Stimulated activated CD4-positive, alpha-beta T cell treated with anti-CD3 and anti-CD28 coated beads, Interleukin-15, amount 100 ng/mL, for 24 hours (primary cell): Measurements from ENCODE around the gene SCCPDH.
"Not testable (repeated sequence)": the region's sequence is repeated elsewhere in the genome, so short reads cannot be mapped to it uniquely, and the experiment has no call there.

Source experiments
- DNase-seq: peaks from one replicate; pipeline ENCODE4 v3.0.0-alpha.2; 2020

SCCPDH gene, protein sequence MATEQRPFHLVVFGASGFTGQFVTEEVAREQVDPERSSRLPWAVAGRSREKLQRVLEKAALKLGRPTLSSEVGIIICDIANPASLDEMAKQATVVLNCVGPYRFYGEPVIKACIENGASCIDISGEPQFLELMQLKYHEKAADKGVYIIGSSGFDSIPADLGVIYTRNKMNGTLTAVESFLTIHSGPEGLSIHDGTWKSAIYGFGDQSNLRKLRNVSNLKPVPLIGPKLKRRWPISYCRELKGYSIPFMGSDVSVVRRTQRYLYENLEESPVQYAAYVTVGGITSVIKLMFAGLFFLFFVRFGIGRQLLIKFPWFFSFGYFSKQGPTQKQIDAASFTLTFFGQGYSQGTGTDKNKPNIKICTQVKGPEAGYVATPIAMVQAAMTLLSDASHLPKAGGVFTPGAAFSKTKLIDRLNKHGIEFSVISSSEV

DNA sequence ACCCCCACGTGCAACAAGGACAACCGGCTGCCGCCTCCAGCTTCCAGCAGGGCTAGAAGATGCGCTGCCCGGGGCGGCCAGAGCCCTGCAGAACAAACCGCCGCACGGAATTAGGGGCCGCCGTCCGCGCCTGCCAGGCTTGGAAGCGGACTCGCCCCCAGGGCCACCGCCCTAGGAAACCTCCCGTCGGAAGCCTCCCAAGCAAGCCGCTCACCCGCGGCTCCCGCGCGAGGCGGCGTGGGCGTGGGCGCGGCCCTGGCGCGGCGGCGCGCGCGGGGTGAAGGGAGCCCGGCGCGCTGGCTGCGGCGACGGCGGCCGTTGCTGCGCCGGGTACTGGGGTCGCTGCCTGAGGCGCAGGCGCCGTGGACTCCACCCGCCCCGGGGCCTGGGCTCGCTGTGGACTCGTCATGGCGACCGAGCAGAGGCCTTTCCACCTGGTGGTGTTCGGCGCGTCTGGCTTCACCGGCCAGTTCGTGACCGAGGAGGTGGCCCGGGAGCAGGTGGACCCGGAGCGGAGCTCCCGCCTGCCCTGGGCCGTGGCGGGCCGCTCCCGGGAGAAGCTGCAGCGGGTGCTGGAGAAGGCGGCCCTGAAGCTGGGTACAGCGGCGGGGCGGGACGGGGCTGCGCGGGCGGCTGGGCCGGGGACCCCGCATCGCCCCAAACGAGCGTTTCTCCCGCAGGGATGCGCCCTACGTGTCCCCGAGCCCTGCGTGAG lies at the start of gene SCCPDH:
TSS of gene SCCPDH (plus strand) at position 394 of the 715 bp plus-strand sequence. CDS start at position 408, 14 bp downstream.
- peak; percentile 84 for DNase-seq

DNA sequence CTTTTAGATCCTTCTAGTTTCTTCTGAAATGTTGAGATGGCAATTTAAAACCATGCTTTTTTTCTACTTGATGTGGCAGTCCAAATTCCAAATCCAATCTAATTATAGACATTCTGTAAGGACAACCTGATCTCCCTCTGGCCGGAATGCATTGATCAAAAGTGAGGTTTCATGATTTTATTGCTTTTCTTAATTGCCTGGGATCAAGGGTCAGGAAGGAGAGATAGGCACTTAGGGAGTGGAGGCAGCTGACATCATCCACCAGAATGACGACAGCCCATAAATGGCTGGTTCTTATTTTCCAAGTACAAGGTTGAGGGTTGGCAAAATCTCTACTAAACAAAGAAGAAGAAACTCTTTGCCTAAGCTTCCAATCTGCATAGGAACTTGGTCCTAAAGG lies 46.4 kb upstream of the SCCPDH start:
- DNase-seq: no peak

DNA sequence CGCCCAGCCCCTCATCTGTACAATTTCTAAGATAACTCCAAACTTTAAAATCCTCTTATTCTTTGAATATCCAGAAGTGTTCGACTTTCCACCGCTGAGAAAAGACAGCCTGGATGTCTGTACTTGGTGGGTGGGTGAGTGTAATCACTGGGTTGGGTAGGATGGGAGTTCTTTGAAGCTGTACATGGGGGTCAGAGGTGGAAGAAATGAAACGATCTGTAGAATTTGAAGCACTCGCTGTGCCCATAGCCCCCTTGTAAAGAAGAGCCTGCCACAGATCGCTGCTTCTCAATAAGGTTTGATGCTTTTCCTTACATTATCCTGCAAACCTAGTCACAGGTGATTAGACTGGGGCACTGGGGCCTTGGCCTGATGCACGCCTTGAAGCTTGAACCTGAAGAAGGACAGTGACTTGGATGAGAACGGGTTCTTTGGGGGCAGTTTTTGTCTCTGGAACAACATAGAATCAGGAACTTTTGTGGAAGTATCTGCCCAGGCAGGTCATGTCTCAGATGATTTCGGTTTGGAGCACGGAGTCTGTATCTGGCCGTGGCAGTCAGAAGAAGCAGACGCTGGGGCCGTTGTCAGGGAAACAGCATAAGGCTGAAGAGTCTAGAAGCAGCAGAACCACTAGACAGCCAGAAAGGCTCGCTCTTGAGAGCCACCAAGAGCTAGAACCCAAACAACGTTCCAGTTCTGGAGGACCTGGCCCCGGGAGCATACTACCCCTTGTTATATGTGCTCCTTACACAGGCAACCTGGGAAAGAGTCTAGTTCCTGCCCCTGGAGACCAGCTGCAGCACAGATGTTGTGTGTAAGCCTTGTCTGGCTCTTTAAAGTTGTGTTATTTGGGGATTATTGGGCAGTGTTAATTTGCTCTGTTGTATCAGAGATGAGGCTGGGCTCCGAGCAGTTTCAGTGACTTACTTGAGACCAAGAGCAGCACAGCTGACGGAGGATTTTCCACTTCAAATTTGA lies 45.1 kb upstream of the SCCPDH start:
- DNase-seq: no peak

DNA sequence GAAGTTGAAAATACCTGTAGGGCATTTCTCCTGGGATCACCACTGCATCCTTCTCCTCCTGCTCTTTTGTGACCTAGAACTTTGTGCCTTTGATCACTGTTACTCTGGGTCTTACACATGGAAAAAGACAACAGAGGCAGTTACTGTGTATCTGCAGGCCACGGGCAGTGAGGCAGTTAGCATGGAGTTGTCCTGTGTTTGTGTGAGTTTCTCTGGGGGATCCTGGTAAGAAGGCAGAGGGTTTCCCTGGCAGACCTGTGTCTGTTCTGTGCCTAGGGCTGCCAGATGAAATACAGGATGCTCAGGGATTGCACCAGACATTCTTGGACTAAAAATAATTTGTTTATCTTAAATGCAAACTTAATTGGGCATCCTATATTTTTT lies 44.4 kb upstream of the SCCPDH start:
- DNase-seq: no peak

DNA sequence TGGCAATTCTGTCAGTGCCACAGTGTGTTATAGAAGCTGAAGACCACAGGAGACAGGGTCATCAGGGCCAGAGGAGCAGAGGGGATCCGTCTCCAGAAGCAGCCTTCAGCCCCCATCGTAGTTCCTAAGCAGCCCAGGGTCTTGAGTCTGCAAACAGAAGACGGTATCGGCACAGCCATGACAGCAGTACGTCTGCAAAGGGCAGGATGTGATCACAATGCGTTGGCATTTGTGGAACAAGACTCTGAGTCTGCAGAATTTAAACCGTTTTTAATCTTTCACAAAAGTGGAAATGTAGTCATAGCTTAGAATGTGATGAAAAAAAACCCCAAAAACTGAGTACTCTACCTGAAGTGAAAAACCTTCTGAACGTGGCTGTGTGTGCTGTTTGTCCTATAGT lies 44.0 kb upstream of the SCCPDH start:
- DNase-seq: no peak

DNA sequence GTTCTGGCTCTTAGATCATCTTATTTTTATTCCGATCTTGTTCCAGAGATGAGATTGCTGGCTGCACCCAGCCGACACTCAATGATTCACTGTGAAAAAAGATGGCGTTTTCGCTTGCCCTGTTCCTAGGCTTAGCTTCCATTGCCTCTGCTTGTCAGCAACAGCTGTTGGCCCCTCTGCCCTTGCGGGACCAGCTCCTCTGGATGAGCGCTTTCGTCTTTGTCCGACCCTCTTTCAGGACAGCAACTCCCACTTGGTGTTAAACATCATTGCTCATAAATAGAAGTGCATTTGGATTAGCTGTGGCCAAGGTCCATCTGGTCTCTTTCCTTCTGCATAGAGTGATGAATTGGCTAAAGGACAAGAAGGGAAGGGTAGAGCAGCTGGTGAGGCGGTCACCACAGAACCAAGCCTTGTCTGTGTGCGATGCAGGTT lies 43.5 kb upstream of the SCCPDH start:
- DNase-seq: no peak

DNA sequence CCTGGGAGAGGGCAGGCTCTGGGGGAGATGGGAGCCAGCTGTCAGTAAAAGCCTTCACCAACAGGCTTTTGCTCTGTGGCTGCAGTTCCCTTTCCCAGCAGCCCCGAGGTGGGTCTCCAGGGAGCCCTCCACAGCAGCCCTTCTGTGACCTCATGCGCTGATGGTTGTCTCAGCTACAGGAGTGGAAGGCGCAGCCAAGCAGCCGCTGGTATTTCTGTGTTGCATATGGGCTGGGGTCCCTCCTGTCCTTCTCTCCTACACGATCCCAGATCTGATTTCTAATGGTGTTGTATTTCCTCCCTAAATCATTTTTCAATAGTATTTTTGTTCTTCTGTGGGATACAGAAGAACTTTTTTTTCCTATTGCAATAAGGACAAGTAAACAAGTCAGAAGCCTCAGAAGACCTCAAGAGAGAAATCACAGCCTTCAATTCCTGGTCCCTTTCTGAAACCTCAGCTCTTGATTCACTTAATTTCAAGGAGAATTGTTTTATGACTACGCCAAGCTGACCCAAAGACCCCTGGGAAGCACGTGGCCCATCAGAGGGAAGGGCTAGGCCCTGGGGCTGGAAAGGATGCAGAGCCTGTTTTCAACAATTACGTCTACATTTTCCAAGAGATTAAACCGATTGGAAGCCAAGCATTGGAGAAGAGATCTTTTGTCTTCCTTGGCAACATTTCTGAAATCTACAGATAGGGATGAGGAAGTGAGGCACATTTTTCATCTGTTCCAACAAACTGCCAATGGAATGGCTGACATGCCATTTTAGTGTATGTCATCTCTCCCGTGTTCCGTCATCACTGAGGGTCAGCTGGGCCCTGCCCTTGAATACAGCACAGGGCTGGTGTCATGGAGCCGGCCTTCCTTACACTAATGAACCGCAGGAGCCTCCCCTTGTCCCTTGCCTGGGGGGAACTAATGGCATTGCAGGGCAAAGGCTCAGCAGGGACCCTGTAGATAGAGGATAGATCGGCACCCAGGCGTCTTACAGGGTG lies 42.0 kb upstream of the SCCPDH start:
- no peak for DNase-seq

DNA sequence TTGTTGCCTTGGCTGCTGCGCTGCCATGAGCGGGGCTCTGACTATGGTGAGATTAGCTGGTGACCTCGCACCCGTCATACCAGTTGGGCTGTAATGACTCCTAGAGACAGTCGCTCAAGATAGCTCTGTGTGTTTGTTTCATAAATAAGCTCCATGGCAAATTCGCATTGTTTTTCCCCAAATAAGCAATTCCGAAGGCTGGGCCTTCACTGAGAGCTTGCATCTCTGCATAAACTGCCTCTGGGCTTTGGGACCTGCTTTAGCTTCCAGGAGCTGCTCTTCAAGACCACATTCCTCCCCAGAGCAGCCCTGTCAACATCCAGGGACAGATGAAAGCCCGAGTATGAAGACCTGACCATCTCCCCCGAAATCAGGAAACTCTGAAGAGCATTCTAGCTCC lies 40.7 kb upstream of the SCCPDH start:
- no peak for DNase-seq

DNA sequence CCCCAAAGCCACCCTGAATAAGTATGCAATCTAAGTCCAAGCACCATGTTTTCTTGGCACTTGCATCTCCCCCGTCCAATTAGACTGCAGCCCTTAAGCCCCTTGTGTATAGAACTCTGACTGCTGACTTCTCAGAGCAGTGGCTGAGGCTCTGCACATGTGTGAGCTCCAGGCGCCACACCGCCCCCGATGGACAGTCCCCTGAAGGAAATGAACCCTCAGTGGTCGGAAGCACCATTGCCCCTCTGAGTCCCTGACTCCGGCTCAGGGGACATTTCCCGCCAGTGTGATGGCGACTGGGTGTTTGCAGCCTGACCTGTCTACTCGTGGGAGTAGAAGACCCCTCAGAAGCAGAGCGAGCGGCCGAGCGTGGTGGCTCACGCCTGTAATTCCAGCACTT lies 37.2 kb upstream of the SCCPDH start:
- no peak for DNase-seq

DNA sequence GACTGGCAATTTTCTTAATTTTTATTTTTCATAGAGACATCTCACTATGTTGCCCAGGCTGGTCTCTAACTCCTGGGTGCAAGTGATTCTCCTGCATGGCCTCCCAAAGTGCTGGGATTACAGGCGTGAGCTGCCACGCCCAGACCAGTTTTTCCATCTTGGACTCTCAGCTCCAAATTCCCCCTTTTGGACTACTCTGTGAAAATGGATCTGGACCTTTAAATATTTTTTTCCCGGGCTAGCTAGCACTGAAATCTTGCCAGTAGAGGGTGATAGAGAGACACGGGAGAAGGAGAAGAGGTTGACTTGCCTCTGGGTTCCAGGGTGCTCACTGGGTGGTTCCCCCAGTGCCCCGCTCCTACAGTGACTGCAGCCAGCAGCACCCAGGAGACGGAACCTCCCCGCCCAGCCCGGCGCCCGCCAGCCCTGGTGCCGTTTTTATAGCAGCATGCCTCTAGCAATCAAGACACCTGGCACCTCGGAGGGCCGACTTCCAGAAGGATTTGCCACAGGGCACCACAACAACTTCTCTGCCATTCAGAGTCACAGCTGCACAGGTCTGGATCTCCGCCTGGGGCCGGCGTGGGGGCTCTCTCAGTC lies 34.7 kb upstream of the SCCPDH start:
- DNase-seq: peak; percentile 56

DNA sequence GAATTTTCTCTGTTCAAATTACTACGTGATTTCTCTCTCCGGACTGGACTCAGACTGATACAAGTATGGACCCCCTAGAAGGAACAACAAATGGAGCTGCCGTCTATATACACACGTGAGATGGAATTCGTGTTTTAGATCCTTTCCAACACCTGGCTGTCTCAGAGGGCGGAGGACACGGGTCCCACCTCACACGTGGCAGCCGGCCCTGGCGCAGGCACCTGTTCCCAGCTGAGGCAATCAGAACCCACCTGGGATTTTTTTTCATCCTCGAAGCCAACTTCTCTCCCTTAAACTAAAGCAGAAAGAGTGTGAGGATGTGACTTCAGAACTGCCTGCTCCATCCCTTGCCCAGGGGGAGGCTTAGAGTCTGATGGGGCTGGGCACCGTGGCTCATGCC lies 34.1 kb upstream of the SCCPDH start:
- DNase-seq: no peak

DNA sequence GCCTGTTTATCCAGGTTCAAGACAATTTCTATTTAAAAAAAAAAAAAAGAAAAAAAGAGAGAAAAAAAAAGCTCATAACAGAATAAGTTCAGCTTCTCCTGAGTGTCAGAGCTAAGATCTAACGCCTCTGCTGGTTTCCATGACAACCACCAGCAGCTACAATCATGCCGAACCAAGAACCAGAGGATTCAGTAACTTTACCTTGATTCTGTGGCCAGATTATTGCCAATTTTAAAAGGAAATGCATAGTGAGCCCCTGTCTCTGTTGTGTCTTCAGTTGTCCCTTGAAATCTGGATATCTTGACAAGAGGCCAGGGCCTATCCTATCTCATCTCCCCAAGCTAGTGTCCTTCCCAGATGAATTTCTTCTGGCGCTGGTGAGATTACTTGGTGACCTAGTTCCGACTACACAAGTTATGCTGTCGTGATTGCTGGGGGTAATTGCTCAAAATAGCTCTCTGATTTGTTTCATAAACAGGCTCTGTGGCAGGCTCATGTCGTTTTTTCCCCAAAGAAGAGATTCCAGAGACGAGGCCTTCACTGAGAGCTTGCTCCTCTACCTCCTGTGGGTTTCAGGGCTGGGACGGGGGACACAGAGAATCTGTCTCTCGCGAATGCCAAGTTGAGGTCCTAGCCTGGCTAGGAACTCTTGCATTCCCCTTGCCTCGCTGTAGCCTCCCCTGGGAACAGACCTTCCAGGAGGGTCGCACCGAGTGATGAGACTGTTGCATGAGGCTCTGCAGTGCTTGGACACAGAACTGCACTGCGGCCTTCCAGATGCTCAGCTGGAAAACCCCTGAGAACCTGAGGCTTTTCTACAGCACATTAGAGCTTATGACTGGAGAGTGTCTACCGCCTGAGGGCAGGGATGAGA lies 32.4 kb upstream of the SCCPDH start:
- DNase-seq: no peak

DNA sequence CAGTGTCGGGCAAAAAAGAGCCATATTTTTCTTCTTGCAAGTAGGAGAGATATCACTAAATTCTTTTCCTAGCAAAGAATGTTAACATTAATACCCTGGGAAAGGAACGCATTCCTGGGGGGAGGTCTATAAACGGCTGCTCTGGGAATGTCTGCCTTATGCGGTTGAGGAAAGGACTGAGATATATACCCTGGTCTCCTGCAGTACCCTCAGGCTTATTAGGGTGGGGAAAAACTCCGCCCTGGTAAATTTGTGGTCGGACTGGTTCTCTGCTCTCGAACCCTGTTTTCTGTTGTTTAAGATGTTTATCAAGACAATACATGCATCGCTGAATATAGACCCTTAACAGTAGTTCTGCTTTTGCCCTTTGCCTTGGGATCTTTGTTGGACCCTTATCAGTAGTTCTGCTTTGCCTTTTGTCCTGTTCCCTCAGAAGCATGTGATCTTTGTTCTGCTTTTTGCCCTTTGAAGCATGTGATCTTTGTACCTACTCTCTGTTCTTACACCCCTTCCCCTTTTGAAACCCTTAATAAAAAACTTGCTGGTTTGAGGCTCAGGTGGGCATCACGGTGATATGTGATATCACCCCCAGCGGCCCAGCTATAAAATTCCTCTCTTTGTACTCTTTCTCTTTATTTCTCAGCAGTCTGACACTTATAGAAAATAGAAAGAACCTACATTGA lies 29.9 kb upstream of the SCCPDH start:
- DNase-seq: not testable (repeated sequence)

DNA sequence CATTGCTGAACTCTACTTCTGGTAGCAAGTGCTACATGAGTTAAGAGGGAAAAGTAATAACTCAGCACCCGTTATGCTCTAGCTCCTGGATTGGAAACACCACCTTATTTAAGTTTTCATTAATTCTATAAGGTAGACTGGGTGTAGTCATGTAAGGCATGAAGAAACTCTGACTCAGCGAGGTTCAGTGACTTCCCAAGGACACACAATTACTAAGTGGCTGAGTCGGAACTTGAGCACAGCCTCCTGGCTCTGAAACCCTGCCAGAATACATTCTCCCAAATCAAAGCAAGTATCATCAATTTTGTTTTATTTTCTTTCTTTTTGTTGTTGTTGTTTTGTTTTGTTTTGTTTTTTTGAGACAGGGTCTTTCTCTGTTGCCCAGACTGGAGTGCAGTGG lies 29.1 kb upstream of the SCCPDH start:
- no peak for DNase-seq

DNA sequence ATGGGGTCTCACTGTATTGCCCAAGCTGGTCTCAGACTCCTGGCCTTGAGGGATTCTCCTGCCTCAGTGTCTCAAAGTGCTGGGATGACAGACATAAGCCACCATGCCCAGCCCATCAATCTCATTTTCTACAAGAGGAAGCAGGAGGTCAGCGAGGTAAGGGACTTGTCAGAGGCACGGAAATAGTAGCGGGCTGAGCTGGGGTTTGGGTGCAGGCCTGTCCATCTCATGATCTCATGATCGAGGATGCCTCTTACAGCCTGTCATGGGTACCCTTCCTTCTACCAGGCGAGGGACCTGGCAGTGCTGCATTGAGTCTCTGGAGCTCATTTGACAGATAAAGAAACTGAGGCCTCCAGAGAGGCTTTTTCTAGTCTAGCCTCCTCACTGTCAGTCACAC lies 28.5 kb upstream of the SCCPDH start:
- DNase-seq: no peak

DNA sequence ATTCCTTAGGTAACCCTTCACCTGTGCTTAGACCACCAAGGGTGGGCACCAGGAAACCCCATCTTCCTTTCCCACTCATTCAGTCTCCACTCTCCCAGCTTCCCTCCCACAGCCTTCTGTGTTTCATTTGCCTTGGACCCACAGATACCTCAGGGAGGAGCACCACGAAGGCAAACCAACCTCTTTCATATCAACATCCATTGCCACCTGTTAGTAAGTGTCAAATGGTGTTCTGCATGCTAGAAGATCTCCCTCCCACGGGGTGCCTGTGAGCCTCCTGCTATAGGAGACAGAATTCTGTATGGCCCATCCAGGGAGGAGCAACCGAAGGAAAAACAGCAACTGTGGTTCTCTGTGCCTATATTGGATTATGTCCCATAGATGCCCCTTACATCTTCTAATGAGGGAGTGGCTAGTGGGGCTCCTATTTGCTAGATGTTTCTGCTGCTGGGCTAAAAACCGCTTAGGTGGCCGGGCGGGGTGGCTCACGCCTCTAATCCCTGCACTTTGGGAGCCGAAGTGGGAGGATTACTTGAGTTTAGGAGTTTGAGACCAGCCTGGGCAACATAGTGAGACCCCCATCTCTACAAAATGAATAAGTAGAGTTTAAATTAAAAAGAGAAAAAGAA lies 25.6 kb upstream of the SCCPDH start:
- no peak for DNase-seq

DNA sequence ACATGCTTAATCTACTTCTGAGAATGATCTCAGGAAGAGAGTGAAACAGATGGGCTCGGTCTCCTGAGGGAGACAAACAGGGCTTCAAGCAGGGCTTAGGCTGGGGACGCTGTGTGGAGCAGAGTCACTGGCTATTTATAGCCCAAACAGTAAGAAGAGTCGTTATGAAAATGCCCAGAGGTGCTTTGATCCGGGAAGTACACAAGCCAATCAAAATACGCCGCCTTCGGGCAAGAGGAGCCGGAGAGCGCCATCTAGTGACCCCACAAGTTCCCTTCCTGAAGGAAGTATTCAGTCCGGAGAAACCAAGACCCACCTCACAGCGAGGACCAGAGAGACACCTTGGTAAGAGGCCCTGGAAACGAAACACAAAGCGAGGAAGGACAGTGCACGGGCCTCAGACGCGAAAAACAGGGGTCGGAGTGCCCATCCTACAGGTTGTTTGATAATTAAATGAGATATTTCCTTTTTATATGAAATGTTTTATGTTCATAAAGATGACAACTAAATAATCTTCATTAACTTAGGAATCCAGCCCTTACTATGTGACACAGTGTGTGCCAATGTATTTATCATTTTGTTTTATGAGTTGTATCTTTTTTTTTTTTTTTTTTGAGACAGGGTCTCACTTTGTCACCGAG lies 25.0 kb upstream of the SCCPDH start:
- peak; percentile 90 for DNase-seq

DNA sequence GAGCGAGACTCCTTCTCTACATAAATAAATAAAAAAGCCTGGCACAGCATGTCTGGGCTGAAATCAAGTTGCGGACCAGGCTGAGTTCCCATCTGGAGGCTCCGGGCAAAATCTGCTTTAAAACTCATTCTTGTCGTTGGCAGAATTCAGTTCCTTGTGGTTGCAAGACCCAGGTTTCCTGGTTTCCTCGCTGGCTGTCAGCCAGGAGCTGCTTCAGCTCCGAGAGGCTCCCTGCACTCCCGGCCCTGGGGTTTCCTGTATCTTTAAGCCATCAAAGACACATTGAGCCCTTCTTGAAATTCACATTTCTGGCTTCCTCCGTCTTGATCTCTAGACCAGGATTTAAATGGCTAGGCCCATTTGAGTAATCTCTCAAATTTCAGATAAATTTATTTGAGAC lies 20.6 kb upstream of the SCCPDH start:
- DNase-seq: no peak

DNA sequence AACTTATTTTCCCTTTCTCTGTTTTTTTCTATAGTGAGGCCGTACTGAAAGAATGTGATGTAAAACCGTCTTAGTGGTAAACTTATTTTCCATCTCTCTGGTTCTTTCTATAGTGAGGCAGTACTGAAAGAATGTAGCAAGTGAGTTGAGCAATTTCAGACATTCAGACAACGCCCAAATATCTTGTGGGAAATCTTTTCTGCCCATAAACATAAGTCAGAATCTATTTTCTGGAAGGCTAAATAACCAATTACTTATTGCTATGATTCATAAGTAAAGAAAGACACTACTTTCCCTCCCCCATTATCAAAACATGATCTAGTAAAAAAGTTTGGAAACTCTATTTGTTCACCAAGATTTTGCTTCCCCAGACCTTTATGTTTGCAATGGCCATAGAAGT lies 18.8 kb upstream of the SCCPDH start:
- no peak for DNase-seq
